GM21423 (cell line): Measurements from ENCODE around the gene PEG3.

Experiments
- ATAC-seq: cut with Tn5 transposase; IDR thresholded peaks from one replicate; pipeline ENCODE4 v1.9.1; 2021; ENCODE audit warnings: mild to moderate bottlenecking, moderate library complexity; ENCODE audit not compliant: unreplicated experiment

PEG3 gene

DNA sequence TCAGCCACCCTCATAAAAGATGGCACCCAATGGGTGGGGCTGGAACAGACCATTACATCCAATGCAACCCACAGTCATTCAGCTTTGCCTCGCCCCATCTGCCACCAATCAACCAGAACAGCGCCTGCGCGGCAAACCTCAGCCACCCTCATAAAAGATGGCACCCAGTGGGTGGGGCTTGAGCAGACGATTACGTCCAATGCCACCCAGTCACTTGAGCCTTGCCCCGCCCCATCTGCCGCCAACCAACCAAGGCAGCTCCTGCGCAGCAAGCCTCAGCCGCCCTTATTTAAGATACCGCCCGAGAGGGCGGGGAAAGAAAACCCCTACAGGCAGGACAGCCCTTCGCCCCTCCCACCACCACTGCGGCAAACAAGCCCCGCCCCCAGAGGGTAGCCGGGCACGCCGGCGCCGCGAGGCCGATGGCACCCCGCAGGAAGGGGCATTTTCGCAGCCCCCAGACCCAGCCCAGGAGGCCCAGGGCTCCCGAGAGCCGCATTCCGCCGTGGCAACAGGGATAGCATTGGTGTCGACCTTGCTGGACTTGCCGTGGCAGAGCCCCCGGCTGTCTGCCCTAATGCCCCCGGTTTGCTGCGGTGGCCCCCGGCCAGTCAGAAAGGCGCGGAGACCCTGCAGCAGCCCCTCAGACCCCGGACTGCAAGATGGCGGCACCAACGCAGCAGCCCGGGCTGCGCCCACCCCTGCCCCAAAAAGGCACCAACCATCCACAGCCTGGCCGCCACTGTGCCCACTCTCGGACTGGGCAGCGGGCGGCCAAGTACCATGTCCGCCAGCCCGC is 675 bp downstream of the PEG3 start:
- peak; percentile 25 for ATAC-seq

- peak; percentile 34 for ATAC-seq
Observed at GRCh38 chr19:56838909-56839651, 1.4 kb downstream of the PEG3 start.

DNA sequence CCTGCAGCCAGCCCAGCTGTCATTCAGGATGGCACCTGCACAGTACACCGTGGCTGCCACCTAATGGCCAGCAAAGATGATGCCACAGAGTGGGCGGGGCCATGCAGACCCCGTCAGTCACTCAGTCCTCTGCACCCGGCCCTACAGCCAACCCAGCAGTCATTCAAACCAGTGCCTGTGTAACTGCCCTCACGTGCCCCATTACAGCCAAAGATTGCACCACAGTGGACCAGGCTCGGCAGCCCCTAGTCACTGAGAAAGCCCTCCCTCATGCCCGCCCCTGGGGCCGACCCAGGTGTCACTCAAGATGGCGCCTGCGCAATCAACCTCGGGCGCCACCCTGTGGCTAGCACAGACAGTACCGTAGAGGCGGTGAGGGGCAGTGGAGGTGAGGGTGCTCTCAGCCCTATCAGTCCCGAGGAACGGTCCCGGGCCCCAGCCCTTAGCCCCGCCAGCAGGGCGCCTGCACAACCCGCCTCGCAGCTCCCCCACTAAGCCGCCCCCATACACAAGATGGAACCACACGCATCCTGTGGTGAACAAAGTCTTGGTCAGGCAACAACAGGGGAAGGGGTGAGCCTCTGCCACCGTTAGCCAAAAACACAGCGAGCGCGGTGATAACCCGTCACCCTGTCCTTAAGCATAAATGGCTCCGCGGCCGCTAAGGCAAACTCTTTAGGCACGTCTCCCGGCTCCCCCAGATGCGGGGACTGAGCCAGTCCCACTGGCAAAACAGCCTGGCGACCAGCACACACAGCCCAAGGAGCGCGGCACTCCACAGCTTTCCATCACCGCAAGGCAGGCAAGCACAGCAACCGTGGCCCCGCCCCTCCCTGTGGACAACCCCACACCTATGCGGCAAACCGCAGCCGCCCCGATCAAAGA is 2.3 kb downstream of the PEG3 start:
- no peak for ATAC-seq

- ATAC-seq, result no peak
Observed at GRCh38 chr19:56837492-56838023, 3.0 kb downstream of the PEG3 start.

- no peak for ATAC-seq
Observed at GRCh38 chr19:56837004-56837403, 3.5 kb downstream of the PEG3 start.

DNA sequence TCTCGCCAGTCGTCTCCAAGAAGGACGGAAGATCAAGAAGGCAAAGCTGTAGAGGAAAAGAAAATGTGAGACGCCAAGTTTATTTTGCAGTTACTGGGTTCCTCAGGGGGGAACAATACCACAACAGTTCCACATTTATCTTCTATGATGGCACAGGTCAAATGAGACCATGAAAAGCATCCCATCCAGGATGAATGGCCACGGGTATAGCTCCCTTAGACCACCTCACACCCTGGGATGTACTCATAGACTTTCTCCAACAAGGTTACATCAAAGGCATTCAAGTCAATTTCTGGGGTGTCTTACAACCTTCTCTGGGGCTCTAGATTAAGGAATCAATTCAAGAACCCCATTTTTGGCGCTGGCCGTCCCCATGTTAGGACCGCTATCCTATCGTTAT is 4.5 kb downstream of the PEG3 start:
- no peak for ATAC-seq

GRCh38 chr19:56835401-56835800 is 5.1 kb downstream of the PEG3 start:
- no peak for ATAC-seq

GRCh38 chr19:56834564-56835375 is 5.8 kb downstream of the PEG3 start:
- ATAC-seq, result no peak

GRCh38 chr19:56832352-56832928 is 8.1 kb downstream of the PEG3 start:
- no peak for ATAC-seq

- ATAC-seq, result no peak
Observed at GRCh38 chr19:56831255-56831654, 9.3 kb downstream of the PEG3 start.

DNA sequence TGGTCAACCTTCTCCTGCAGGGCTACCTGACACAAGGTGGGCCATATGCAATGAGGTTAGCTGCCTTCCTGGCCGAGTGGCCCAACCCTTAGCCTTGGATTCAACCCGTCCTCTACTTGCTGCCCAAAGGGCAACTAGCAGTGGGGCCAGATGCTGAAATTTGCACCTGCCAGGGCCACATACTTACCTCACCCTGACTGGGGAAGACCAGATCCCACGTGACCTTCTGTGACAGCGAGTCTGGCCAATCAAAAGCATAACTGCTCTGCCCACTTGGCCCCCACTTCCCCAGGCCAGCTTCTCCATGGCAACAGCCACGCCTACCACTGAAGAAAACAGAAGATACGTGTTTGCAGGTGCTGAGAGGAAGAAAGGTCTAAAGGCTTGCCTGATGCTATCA is 10.9 kb downstream of the PEG3 start:
- ATAC-seq, result no peak

DNA sequence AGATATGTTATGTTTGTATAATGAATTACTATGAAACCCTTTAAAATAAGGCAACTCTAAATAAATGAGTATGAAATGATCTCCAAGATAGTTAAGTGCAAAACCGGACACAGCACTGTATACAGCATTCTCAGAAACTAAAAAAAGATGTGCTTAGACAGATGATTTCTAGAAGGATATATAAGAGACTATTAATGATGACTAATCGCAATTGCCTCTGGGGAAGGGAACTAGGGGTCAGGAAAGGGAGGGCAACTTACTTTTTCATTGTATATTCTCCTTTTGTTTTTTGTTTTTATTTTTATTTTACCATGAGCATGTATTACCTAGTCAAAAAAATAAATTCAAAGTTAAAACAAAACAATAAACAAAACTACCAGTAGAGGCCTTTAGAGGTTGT is 12.8 kb downstream of the PEG3 start:
- ATAC-seq, result no peak

GRCh38 chr19:56823956-56824355 is 16.6 kb downstream of the PEG3 start:
- no peak for ATAC-seq

GRCh38 chr19:56823417-56823816 is 17.1 kb downstream of the PEG3 start:
- no peak for ATAC-seq

GRCh38 chr19:56822755-56823154 is 17.8 kb downstream of the PEG3 start:
- ATAC-seq, result no peak

- ATAC-seq, result no peak
Observed at GRCh38 chr19:56821675-56822074, 18.9 kb downstream of the PEG3 start.

- no peak for ATAC-seq
Observed at GRCh38 chr19:56821209-56821608, 19.3 kb downstream of the PEG3 start.

- no peak for ATAC-seq
Observed at GRCh38 chr19:56819166-56819565, 21.4 kb downstream of the PEG3 start.

- no peak for ATAC-seq
Observed at GRCh38 chr19:56814656-56815055, 25.9 kb downstream of the PEG3 start.

DNA sequence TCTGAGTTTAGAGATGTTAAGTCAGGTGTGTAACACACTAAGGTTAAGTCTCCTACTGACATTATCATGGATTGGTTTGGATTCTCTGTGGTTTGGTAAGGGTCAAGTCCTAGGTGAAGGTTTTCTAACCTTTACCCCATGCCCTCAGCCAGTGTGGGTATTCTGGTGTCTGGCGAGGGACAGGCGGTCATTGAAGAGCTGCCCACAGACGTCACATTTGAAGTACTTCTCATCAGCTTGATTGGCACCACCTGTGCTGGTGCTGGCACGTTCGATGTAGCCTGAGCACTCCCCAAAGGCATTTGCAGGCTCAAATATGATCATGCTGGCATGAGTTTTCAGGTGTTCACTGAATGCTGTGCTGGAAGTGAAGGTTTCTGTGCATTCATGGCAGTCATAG is 27.0 kb downstream of the PEG3 start:
- no peak for ATAC-seq
